Type B pancreatic cell (in vitro differentiated cells): Measurements from ENCODE around the gene MMP24. TPM values are rescaled to one million over a fixed set of nuclear protein-coding genes. Genes with fewer than 3 reads are reported as not detected.

Source experiments
- DNase-seq: peaks from one replicate; pipeline ENCODE4 v3.0.0; 2021; ENCODE audit warnings: mixed read lengths; ENCODE audit not compliant: unreplicated experiment; ENCODE audit errors: extremely low spot score
- H3K27ac Mint-ChIP-seq: 2 replicates; pipeline ENCODE4 v1.8.0; 2021; ENCODE audit warnings: mild to moderate bottlenecking, mixed read lengths
- H3K27me3 Mint-ChIP-seq: 2 replicates; pipeline ENCODE4 v1.8.0; 2021; ENCODE audit warnings: mixed read lengths
- H3K36me3 Mint-ChIP-seq: 2 replicates; pipeline ENCODE4 v1.8.0; 2021; ENCODE audit warnings: mixed read lengths
- H3K4me1 Mint-ChIP-seq: one replicate; pipeline ENCODE4 v1.8.0; 2021; ENCODE audit warnings: mixed read lengths; ENCODE audit not compliant: unreplicated experiment
- H3K4me3 Mint-ChIP-seq: 2 replicates; pipeline ENCODE4 v1.8.0; 2021; ENCODE audit warnings: mild to moderate bottlenecking, mixed read lengths
- H3K9me3 Mint-ChIP-seq: 2 replicates; pipeline ENCODE4 v1.8.0; 2021; ENCODE audit warnings: mixed read lengths
- CTCF ChIP-seq: fragments of 200-600 bp; sonication (generic); conservative IDR thresholded peaks from 2 replicates; pipeline ENCODE4 v1.5.0; 2021; ENCODE audit warnings: antibody characterized with exemption, mild to moderate bottlenecking
- total RNA-seq: library from RNA; stranded (reverse); gene quantifications from 2 replicates; pipeline ENCODE4 v1.2.1, GENCODE V29; 2021; ENCODE audit warnings: low replicate concordance

The MMP24 gene
- total RNA-seq, 1 donor from 2014 or later = 2.6 TPM

GRCh38 chr20:35303735-35304491 lies 77.4 kb downstream of the MMP24 start:
- Mint-ChIP-seq H3K4me1 (peaks cover 21% of the 10 kb centered on the region), H3K36me3 (no peaks in the 10 kb centered on the region), H3K27me3 (no peaks in the 10 kb centered on the region), H3K9me3 (no peaks in the 10 kb centered on the region), H3K4me3 (no peak overlapping the region), H3K27ac (peak overlapping the region; percentile 72)
- peak; percentile 97 for TF ChIP-seq CTCF
- peak; percentile 85 for DNase-seq

DNA sequence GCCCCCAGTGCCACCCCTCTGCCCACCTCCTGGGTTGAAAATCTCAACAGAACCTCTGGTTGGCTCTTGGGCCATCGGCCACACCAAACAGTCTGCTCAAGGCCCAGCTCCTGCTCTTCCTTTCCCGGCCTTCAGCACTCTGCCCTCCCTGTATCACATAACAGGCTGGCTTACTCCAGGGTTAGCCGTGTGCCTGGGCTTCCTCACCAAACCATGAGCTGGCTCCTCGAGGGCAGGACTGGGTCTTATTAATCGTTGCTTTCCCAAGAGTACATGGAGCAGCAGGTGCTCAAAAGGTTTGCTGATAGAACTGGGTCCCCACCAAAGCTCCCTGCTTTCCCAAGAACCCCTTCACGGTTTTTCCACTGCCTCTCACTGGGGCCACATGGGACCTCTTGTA lies 78.5 kb downstream of the MMP24 start:
- no peaks in the 10 kb centered on the region for H3K27me3 Mint-ChIP-seq
- H3K9me3 Mint-ChIP-seq = no peaks in the 10 kb centered on the region
- no peak for TF ChIP-seq CTCF
- H3K4me3 Mint-ChIP-seq = no peak overlapping the region
- H3K4me1 Mint-ChIP-seq = peaks cover 21% of the 10 kb centered on the region
- H3K36me3 Mint-ChIP-seq = peaks cover 2% of the 10 kb centered on the region
- DNase-seq = no peak
- peak overlapping the region; percentile 66 for H3K27ac Mint-ChIP-seq

GRCh38 chr20:35305682-35306556 lies 79.4 kb downstream of the MMP24 start:
- H3K4me1 Mint-ChIP-seq = peaks cover 21% of the 10 kb centered on the region
- DNase-seq = no peak

DNA sequence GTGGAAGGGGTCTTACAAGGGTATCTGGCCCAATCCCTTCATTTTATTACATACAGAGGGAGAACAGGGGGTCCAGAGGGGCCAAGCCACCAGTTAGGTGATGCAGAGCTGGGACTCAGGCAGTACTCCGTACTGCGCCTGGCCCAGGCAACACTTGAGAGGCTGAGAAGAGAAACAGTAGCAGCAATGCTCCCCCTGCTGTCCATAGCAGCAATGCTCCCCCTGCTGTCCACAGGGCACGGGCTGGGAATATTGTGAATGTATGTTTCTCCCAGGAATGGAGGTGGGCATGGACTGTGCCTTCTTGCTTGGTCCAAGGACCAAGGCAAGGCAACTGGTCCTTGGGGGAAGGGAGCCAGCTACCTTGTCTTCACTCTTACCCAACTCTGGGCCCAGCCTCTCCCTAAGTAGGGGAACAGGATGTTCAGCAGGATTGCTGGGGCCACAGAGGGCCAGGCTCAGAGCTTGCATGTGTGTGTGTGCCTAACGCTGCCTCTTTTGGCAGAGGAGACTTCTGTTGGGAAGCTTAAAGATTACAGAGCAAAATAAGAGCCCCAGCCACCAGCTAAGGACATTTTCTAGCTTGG lies 80.5 kb downstream of the MMP24 start:
- peak; percentile 81 for TF ChIP-seq CTCF
- Mint-ChIP-seq H3K4me3 (no peak overlapping the region), H3K27ac (no peak overlapping the region), H3K36me3 (peaks cover 5% of the 10 kb centered on the region), H3K27me3 (no peaks in the 10 kb centered on the region), H3K4me1 (peaks cover 21% of the 10 kb centered on the region), H3K9me3 (no peaks in the 10 kb centered on the region)
- no peak for DNase-seq

More at GRCh38 chr20:35305682-35306556, 79.4 kb downstream of the MMP24 start:
- H3K36me3 Mint-ChIP-seq = peaks cover 3% of the 10 kb centered on the region
- H3K9me3 Mint-ChIP-seq = no peaks in the 10 kb centered on the region
- H3K27me3 Mint-ChIP-seq = no peaks in the 10 kb centered on the region
- TF ChIP-seq CTCF = no peak
- no peak overlapping the region for H3K4me3 Mint-ChIP-seq
- peak overlapping the region; percentile 75 for H3K27ac Mint-ChIP-seq

DNA sequence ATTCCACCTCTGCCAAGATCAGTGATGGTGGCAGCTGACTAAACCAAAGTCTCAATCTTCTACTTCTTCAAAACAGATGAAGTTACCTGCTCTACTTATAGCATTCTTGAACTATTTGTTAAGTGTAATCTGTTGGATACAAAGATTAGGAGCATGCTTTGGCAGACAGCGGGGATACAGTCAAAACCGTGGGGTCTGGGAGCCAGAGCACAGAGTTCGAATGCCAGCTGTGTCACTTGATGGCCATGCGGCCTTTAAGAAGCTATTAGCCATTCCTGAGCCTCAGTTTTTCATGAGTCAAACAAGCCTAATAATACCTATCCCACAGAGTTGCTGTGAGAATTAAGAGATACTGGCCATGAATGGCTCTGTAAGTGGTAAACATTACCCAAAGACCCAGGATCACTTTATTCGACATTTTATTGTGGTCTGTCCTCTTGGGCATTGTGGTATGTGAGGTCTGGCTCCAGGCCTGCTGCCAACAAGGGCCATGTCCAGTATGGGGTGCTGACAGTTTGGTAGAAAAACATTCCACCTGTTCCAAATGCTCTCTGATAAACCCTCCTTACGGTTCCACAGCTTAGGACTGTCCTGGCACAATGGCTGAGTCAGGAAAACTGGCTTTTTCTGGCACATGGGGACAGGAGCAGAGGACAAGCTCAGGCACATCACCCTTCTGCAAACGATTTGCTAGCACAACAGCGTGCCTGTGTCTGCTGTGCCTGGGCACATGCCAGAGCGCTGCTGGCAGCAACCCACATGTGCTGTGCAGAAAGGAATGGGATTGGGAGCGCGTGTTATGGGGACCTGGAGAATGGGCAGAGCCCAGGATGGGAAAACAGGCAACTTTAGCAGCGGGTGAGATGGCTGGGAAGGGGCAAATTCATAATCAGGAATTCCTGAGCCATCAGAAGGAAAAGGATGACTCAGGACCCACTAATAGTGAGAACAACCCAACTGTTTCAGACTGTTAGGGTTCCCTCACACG lies 81.5 kb downstream of the MMP24 start:
- H3K4me3 Mint-ChIP-seq = no peak overlapping the region
- H3K9me3 Mint-ChIP-seq = no peaks in the 10 kb centered on the region
- peaks cover 13% of the 10 kb centered on the region for H3K36me3 Mint-ChIP-seq
- H3K4me1 Mint-ChIP-seq = peaks cover 21% of the 10 kb centered on the region
- no peak for DNase-seq
- no peak for TF ChIP-seq CTCF
- no peaks in the 10 kb centered on the region for H3K27me3 Mint-ChIP-seq
- no peak overlapping the region for H3K27ac Mint-ChIP-seq
